Esophagus squamous epithelium (tissue), 5 donors: Measurements from ENCODE around the gene UBD. TPM values are rescaled to one million over a fixed set of nuclear protein-coding genes. Genes with fewer than 3 reads are reported as not detected.

Experiments
- DNase-seq: peaks from one replicate; lab custom pipeline; 2025; lab: John Stamatoyannopoulos, UW
- H3K27ac ChIP-seq, 4 donors: fragments of 200-600 bp; sonication (generic); one replicate each; pipeline ENCODE4 v1.5.1; 2016 to 2019; ENCODE audit warnings: mild to moderate bottlenecking in 1 of 4
- H3K27me3 ChIP-seq, 4 donors: fragments of 200-600 bp; sonication (generic); 1 replicate in 3 of 4; 2 replicates in 1 of 4; pipeline versions ENCODE4 v1.5.1 to v1.6.0; 2017 to 2021; ENCODE audit warnings: antibody characterized with exemption in 1 of 4
- H3K36me3 ChIP-seq, 3 donors: fragments of 200-600 bp; sonication (generic); one replicate each; pipeline ENCODE4 v1.5.1; 2016 to 2019
- H3K4me1 ChIP-seq, 3 donors: fragments of 200-600 bp; sonication (generic); one replicate each; pipeline ENCODE4 v1.5.1; 2017 to 2019
- H3K4me3 ChIP-seq, 4 donors: fragments of 200-600 bp; sonication (generic); 1 replicate in 3 of 4; 2 replicates in 1 of 4; pipeline ENCODE4 v1.5.1; 2016 to 2019; ENCODE audit warnings: mild to moderate bottlenecking in 2 of 4, moderate library complexity in 1 of 4
- H3K9me3 ChIP-seq, 3 donors: fragments of 200-600 bp; sonication (generic); one replicate each; pipeline ENCODE4 v1.5.1; 2016 to 2019
- CTCF ChIP-seq, 6 experiments: fragments of 450-650 bp in 4 of 6; fragments of 200-600 bp in 2 of 6; sonication (generic) in 2 of 6; IDR thresholded peaks; one replicate each; pipeline ENCODE4 v1.5.1; 2016 to 2019; ENCODE audit warnings: antibody characterized with exemption in 6 of 6, mild to moderate bottlenecking in 4 of 6, moderate library complexity in 4 of 6
- POLR2A ChIP-seq, 4 donors: fragments of 450-650 bp; IDR thresholded peaks; one replicate each; pipeline ENCODE4 v1.6.1; 2017; ENCODE audit warnings: antibody characterized with exemption in 4 of 4, mild to moderate bottlenecking in 4 of 4, moderate library complexity in 3 of 4
- WGBS, 2 donors: methylation state at CpG; one replicate each; pipeline ENCODE4 v1.1.5; 2018; 5-methylcytosine and 5-hydroxymethylcytosine counted together
- intact Hi-C: fragments of 100-400 bp; cut with DNase I; formaldehyde crosslinking; loops from one replicate; pipeline ENCODE4 v1.15.0; 2022
- total RNA-seq, 4 donors: library from RNA; depleted of rRNA; stranded (reverse); fragments of >200 nt; gene quantifications; one replicate each; pipeline ENCODE4 v1.1.0, GENCODE V29; 2016
- donor health status: DM: yes; HTN: yes; CAD: no.

UBD gene
- total RNA-seq, 4 donors from 2014 or later: 0.76 to 11.1 (median 1.6) TPM; not detected in 1

- Histone ChIP-seq H3K36me3 (no peaks in the 10 kb centered on the region), H3K9me3 (no peaks in the 10 kb centered on the region), H3K4me1 (peaks cover 0 to 4% (median 0%) of the 10 kb centered on the region in 3 donors), H3K27ac (no peak overlapping the region), H3K27me3 (peaks cover 0 to 26% (median 0%) of the 10 kb centered on the region in 4 donors), H3K4me3 (no peak overlapping the region)
- DNase-seq: no peak
- 79 to 83% methylated on average over 4 of the region's 4 CpGs for WGBS, 2 donors
- intact Hi-C loops: no loop called here
- no peak for TF ChIP-seq CTCF (IDR thresholded peaks at IDR 0.05)
- no peak for TF ChIP-seq POLR2A (IDR thresholded peaks at IDR 0.05)
Observed at GRCh38 chr6:29590218-29590808, 30.8 kb upstream of the UBD start.

GRCh38 chr6:29589423-29590048 is 30.0 kb upstream of the UBD start:
- Histone ChIP-seq H3K27ac (no peak overlapping the region), H3K36me3 (no peaks in the 10 kb centered on the region), H3K4me1 (peaks cover 0 to 4% (median 0%) of the 10 kb centered on the region in 3 donors), H3K9me3 (no peaks in the 10 kb centered on the region), H3K4me3 (no peak overlapping the region), H3K27me3 (peaks cover 0 to 31% (median 0%) of the 10 kb centered on the region in 4 donors)
- intact Hi-C loops: no loop called here
- no peak for DNase-seq
- TF ChIP-seq POLR2A (IDR thresholded peaks at IDR 0.05) (no peak), CTCF (IDR thresholded peaks at IDR 0.05) (peak; percentile 87 to 94 (median 91))
- WGBS, 2 donors: 0 to 3% methylated on average over 3 of the region's 3 CpGs

- no peaks in the 10 kb centered on the region for H3K4me1 ChIP-seq
- H3K9me3 ChIP-seq: no peaks in the 10 kb centered on the region
- no peak for DNase-seq
- peaks cover 0 to 16% (median 0%) of the 10 kb centered on the region in 4 donors for H3K27me3 ChIP-seq
- no peaks in the 10 kb centered on the region for H3K36me3 ChIP-seq
- TF ChIP-seq POLR2A (IDR thresholded peaks at IDR 0.05): no peak
- no peak for TF ChIP-seq CTCF (IDR thresholded peaks at IDR 0.05)
- intact Hi-C loops: no loop called here
- no peak within 1 kb of the TSS for H3K4me3 ChIP-seq
- H3K27ac ChIP-seq: no peak within 1 kb of the TSS
Observed at GRCh38 chr6:29584821-29585220, 25.3 kb upstream of the UBD start, which contains the start of gene OR2H2. Gene OR2H2 (plus strand): TSS chr6:29585121. CDS start chr6:29587945, 2,824 bp downstream.

GRCh38 chr6:29577544-29577943 is 18.0 kb upstream of the UBD start:
- intact Hi-C loops: no loop called here

More at GRCh38 chr6:29577544-29577943, 18.0 kb upstream of the UBD start:
- TF ChIP-seq POLR2A (IDR thresholded peaks at IDR 0.05) (no peak), CTCF (IDR thresholded peaks at IDR 0.05) (no peak)
- Histone ChIP-seq H3K36me3 (no peaks in the 10 kb centered on the region), H3K9me3 (no peaks in the 10 kb centered on the region), H3K27ac (no peak overlapping the region), H3K4me3 (no peak overlapping the region), H3K27me3 (peaks cover 0 to 25% (median 0%) of the 10 kb centered on the region in 4 donors), H3K4me1 (no peaks in the 10 kb centered on the region)
- DNase-seq: no peak
- 36 to 58% methylated on average over 3 to 7 of the region's 7 CpGs for WGBS, 2 donors
